HG03571 (cell line): Measurements from ENCODE around the gene CAMK1.
A peak's percentile ranks its signal among the peaks of the same experiment; 100 is the strongest.
"Not testable (repeated sequence)": the region's sequence is repeated elsewhere in the genome, so short reads cannot be mapped to it uniquely, and the experiment has no call there.

Experiments used
- ATAC-seq: cut with Tn5 transposase; IDR thresholded peaks from one replicate; pipeline ENCODE4 v1.9.1; 2021; ENCODE audit not compliant: unreplicated experiment

Gene CAMK1

GRCh38 chr3:9776896-9777693 is 7.3 kb upstream of the CAMK1 start:
- no peak for ATAC-seq

DNA sequence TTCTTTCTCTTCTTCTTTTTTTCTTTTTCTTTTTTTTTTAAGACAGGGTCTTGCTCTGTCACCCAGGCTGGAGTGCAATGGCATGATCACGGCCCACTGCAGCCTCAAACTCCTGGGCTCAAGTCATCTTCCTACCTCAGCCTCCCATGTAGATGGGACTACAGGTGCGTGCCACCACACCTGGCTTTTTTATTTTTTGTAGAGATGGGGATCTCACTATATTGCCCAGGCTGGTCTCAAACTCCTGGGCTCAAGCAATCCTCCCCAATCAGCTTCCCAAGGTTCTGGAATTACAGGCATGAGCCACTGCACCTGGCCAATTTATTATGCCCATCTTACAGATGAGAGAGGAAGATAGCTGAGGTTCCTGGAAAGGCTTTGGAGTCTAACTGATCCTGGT is 1.3 kb upstream of the CAMK1 start:
- ATAC-seq = not testable (repeated sequence)

DNA sequence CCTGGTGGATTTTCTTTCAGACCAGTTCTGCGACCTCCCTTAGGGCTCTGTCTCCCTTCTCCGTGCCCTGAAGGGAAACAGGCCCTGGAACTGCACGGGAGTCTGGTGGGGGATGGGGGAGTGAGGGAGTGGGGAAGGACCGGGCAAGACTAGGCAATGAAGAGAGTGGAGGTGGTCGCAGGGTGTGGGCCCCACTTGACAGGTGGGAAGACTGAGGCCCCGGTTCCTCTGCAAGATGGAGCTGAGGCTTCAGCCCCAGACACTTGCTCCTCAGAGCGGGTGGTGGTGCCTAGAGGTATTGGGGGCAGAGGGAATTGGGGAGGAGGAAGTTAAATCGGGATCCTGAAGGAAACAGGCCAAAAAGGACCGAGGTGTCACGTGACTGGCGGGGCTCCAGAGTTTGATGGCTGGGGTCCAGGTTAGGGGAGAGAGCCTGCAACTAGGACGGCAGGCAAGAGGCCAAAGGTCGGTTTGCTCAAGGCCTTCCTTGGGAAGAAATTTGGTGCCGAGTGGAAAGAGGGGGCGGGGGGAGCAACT is 597 bp upstream of the CAMK1 start:
- no peak for ATAC-seq

GRCh38 chr3:9769012-9769411 is 735 bp downstream of the CAMK1 start:
- no peak for ATAC-seq

DNA sequence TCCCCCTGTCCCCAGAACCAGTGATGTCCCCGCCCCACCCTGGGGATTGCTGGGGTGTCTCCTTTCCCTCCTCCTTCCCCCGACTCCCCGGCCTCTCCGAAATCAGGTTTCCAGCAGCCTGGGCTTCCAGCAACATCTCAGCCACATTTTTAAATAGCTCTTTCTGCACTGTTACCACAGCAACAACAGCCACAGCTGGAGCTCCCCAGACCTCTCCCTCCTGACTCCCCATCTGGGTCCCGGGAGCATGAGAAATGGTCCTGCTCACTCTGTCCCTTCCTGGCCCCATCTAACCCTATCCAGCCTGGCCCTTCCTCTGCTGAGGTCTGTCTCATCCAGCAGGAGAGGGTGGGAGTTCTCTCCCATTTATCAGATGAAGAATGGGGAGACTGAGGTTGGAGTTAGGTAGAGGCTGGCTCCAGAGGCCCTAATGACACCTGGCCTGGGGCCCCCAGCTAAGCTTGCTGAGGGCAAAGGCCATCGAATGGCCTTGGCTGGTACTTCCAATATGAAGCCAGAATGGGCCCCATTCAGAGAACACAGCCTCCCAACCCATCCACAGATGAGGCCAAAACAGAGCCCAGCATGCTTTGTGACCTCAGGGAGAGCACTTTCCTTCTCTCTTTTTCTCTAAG is 1.5 kb downstream of the CAMK1 start:
- ATAC-seq = no peak

DNA sequence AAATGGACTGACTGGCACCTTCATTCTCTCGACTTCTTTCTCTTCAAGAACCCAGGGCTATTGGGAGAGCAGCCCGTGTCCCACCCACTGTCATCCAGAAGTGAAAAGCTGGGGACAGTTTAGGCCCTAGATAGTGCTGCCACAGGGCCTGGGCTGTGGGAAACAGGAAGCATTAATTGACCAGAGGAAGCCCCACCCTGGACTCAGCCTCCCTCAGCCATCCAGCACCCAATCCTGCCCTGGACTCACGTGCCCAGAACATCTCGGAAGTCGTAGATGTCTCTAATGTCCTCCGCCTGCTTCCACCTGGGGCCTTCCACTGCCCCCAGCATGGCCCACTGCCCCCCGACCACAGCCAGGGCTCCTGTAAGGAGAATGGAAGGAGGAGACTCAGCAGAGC is 2.3 kb downstream of the CAMK1 start:
- no peak for ATAC-seq

- no peak for ATAC-seq
Measured at GRCh38 chr3:9765865-9766264, 3.9 kb downstream of the CAMK1 start.

DNA sequence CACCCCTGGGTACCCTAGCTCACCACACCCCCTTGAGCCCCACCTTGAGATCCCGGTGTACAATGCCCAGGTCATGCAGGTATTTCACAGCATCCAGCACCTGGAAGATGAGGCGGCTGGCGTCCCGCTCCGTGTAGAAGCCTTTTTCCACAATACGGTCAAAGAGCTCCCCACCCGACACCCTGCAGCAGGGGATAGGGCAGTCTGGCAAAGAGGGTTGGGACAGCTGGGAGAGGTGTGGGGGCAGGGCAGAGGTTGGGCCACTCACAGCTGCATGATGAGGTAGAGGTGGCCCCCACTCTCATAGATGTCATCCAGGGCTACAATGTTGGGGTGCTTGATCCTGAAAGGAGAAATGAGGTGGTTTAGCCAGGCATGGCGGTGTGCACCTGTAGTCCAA is 6.9 kb downstream of the CAMK1 start:
- ATAC-seq = no peak

DNA sequence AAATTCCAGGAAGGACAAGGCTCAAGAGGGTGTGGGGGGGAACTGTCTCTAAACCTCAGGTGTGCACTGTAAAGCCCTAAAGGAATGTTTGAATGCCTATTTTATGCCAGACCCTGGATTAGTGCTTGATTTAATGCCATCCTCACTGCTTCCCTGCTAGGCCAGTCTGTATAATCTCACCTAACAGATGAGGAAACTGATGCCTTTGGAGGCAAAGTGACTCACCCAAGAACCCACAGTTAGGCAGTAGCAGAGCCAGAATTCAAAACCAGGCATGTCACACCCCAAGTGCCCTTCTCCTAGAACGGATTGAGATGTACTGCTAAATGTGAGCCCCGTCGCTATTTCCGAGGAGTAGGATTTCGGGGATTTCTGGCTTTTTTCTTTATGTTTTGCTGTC is 7.8 kb downstream of the CAMK1 start:
- ATAC-seq = no peak

DNA sequence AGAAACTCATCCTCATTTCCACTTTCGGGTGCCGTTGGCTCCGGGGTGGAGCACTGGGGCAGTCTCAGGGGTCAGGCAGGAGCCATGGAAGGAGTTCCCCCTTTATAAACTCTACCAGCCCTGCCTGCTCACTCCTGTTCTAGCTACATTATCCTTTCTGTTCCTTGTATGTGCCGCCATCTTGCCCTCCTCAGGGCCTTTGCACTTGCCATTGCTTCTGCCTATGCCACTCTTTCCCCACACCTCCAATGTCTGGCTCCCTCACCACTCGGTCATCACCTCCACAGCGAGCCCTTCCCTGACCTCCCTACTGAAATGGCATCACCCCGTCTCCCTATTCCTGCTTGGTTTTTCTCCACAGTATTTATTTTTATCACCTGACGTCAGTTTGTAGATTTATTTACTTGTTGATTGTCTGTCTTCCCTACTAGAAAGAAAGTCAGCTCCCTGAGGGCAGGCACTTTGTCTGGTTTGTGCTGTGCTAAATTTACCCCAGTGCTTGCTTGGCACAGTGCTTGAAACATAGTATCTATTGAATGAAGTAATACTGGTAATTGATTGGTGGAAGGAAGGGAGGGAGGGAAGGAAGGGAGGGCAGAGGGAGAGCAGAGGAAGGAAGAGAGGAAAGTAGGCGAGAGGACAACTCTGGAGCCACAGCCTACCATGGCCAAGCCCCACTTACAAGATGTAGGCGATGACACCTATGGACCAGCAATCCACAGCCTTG is 8.8 kb downstream of the CAMK1 start:
- no peak for ATAC-seq

DNA sequence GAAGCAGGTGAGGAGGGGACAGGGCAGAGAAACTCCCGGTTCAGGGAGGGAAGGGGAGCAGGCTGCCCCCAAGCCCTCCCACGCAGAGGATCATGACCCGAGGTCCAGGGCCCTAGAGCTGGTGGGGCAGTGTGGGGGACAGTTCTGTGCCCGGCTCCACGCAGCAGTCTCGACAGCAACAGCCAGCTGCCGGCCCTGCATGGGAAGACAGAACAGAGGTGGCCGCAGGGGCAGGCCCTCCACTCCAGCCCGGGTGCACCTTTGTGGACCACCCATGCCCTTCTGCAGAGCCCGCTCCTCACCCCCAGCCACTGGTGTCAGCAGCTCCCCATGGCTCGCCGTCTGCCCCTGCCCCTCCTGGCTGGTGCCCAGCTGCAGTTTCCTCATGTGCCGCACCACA is 12.3 kb downstream of the CAMK1 start:
- no peak for ATAC-seq

DNA sequence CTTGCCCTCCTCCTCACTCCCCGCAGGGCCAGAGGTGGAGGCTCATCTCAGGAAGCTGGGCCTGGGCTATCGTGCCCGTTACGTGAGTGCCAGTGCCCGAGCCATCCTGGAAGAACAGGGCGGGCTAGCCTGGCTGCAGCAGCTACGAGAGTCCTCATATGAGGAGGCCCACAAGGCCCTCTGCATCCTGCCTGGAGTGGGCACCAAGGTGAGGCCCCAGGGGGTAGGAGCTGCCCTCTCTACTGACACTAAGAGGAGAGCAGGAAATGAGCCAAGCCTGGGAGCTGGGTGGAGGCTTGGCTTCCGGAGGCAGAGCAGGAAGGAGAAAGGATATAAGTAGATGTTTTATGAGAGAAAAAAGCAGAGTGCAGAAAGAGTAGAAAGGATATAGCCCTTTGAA is 15.1 kb downstream of the CAMK1 start:
- no peak for ATAC-seq

DNA sequence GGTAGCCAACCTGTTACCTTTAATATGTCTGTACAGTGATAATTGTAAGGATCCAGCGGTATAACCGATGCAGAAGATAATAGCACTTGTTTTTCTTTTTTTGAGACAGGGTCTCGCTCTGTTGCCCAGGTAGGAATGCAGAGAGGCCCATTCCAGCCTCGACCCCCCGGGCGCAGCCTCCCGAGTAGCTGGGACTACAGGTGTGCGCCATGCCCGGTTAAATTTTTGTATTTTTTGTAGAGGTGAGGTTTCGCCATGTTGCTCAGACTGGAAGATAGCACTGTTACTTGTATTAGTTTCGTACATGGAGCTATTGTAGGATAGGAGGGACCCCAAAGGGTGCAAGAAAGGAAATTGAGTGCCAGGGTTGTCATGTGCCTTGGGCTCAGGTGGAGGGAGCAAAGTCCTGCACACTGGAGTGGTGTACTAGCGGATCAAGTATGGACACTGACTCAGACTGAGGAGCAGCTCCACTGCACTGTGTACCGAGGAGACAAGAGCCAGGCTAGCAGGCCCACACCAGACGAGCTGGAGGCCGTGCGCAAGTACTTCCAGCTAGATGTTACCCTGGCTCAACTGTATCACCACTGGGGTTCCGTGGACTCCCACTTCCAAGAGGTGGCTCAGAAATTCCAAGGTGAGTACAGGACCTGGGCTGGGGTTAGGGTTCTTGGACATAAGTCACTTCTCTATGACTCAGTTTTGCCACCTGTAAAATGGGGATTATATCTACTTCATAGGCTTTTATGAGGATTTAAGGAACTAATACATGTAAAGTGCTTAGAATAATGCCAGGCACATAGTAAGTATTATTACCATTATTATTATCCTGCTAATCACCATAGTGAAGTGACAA is 19.0 kb downstream of the CAMK1 start:
- ATAC-seq = no peak

DNA sequence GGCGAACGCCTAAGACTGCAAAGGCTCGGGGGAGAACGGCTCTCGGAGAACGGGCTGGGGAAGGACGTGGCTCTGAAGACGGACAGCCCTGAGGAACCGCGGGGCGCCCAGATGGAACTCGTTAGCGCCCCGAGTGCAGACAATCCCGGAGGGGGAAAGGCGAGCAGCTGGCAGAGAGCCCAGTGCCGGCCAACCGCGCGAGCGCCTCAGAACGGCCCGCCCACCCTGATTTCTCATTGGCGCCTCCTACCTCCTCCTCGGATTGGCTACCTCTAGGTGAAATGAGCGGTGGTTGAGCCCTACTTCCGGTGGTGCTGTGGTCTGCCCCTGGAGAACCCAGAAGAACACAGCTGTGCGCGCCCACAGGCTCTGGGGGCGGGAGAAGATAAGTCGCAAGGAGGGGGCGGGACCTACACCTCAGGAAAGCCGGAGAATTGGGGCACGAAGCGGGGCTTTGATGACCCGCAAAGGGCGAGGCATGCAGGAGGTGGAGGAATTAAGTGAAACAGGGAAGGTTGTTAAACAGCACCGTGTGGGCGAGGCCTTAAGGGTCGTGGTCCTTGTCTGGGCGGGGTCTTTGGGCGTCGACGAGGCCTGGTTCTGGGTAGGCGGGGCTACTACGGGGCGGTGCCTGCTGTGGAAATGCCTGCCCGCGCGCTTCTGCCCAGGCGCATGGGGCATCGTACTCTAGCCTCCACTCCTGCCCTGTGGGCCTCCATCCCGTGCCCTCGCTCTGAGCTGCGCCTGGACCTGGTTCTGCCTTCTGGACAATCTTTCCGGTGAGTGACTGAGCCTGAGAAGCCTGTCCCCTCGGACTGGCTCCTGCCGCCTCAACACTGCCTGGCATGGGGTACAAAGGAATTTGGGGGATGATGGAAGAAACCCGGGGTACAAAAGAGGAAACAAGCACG is 19.8 kb downstream of the CAMK1 start, which contains the start of gene OGG1:
OGG1 (plus strand) TSS at position 308 of the 911 bp plus-strand sequence; CDS start at position 643, 335 bp downstream.
- peak; percentile 89 for ATAC-seq

DNA sequence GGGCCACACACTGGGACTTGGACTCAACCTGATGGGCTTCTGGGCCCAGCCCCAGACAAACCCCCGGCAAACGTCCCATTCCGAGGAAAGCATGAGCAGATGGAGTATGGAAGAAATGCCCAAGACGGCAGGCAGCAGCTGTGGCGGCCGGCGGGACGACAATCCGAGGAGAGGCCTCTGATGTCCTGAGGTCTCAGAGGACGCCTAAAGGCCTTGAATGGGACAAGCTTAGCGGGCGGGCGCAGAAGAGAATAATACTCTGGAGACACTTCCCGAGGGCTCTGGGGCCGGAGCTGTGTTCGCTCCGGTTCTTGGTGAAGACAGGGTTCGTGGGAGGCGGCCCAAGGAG is 20.5 kb downstream of the CAMK1 start:
- ATAC-seq = no peak

DNA sequence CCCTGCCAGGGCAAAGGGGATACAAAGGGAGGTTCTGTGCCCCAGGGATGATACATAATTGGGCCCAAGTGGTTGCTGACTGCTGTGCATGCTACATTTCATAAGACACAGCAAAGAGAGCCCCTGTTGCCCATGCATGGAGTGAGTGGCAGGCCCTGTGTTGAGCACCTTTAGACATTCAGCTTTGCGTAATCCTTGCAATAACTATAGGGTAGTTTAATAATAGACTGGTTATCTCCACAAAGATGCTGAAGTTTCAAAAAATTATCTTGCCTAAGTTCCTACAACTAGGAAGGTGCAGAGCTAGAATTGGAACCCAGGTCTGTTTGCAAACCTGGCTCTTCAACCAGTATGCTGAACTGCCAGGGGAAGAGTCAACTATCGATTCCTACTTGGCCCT is 21.7 kb downstream of the CAMK1 start:
- no peak for ATAC-seq

GRCh38 chr3:9747267-9747666 is 22.5 kb downstream of the CAMK1 start:
- ATAC-seq = no peak

DNA sequence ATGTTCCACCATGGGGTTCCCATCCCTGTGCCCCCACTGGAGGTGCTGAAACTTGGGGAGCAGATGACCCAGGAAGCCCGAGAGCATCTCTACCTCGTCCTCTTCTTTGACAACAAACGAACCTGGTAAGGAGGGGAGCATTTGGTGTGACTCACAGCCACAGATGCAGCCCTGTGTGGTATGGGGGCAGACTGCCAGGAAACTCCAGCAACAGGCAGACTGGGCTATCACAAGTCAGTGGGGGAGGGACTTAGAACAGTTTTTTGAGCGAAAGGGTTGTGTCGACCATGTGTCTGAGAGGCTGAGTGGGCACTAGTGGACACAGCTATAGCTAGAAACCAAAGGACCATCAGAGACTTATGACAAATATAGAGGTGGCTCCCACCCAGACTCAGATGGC is 23.4 kb downstream of the CAMK1 start:
- no peak for ATAC-seq

DNA sequence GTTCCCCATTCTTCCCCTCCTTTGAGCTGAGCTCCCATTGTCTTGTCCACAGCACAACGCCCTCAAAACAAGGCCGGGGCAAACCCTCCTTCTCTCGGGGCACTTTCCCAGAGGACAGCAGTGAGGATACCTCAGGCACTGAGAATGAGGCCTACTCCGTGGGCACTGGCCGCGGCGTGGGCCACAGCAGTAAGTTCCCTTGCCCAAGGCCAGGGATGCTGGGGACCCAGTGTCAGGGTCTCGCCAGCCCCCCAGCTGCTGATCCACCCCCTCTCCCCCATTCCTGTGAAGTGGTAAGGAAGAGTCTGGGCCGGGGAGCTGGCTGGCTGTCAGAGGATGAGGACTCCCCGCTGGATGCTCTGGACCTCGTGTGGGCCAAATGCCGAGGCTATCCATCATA is 24.2 kb downstream of the CAMK1 start:
- no peak for ATAC-seq

DNA sequence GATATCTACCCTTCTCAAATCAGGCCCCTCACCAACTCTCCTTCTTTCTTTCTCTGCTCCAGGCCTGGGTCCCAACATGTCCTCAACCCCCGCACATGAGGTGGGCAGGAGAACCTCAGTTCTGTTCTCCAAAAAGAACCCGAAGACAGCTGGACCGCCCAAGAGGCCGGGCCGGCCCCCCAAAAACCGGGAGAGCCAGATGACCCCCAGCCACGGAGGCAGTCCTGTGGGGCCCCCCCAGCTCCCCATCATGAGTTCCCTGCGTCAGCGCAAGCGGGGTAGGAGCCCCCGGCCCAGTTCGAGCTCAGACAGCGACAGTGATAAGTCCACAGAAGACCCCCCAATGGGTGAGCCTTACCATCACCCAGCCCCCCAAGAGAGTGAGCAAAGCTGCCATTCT is 25.6 kb downstream of the CAMK1 start:
- no peak for ATAC-seq
